GM12892 (cell line): Measurements from ENCODE around the gene SLC30A10.
"Not testable (repeated sequence)": the region's sequence is repeated elsewhere in the genome, so short reads cannot be mapped to it uniquely, and the experiment has no call there.

ENCODE experiments used
- DNase-seq: peaks from one replicate; pipeline ENCODE4 v3.0.0; 2011; ENCODE audit not compliant: insufficient read length
- FAIRE-seq: peaks from 2 replicates; lab custom pipeline; 2011; peaks lifted over from hg19 to GRCh38; lab: Jason Lieb, UNC
- POLR2A ChIP-seq: IDR thresholded peaks from 2 replicates; pipeline ENCODE4 v1.6.1; 2011; ENCODE audit warnings: low read depth, low read length, control low read depth
- POLR2AphosphoS5 ChIP-seq: IDR thresholded peaks from 2 replicates; pipeline ENCODE4 v1.6.1; 2011; ENCODE audit warnings: low read depth, low read length, control low read depth
- TAF1 ChIP-seq: IDR thresholded peaks from 2 replicates; pipeline ENCODE4 v1.6.1; 2011; ENCODE audit warnings: low read depth, mild to moderate bottlenecking, control low read depth, low read length, borderline replicate concordance

The SLC30A10 gene

GRCh38 chr1:219917281-219917680 is 11.1 kb downstream of the SLC30A10 start:
- FAIRE-seq: no peak
- TF ChIP-seq POLR2A (no peak), POLR2AphosphoS5 (no peak), TAF1 (no peak)

GRCh38 chr1:219916257-219916656 is 12.1 kb downstream of the SLC30A10 start:
- no peak for TF ChIP-seq POLR2AphosphoS5
- TF ChIP-seq TAF1: no peak
- no peak for TF ChIP-seq POLR2A
- DNase-seq (no peak), FAIRE-seq (no peak)

More at GRCh38 chr1:219917281-219917680, 11.1 kb downstream of the SLC30A10 start:
- no peak for DNase-seq

GRCh38 chr1:219913005-219913770 is 15.2 kb downstream of the SLC30A10 start:
- no peak for FAIRE-seq
- TF ChIP-seq POLR2AphosphoS5: no peak
- TF ChIP-seq POLR2A: no peak
- TF ChIP-seq TAF1: no peak
- DNase-seq: no peak

GRCh38 chr1:219910716-219911115 is 17.6 kb downstream of the SLC30A10 start:
- DNase-seq: no peak
- no peak for TF ChIP-seq TAF1
- no peak for TF ChIP-seq POLR2AphosphoS5
- no peak for TF ChIP-seq POLR2A
- FAIRE-seq: no peak

GRCh38 chr1:219909476-219909875 is 18.9 kb downstream of the SLC30A10 start:
- no peak for TF ChIP-seq POLR2AphosphoS5
- TF ChIP-seq POLR2A: no peak
- TF ChIP-seq TAF1: no peak
- DNase-seq: no peak
- no peak for FAIRE-seq

DNA sequence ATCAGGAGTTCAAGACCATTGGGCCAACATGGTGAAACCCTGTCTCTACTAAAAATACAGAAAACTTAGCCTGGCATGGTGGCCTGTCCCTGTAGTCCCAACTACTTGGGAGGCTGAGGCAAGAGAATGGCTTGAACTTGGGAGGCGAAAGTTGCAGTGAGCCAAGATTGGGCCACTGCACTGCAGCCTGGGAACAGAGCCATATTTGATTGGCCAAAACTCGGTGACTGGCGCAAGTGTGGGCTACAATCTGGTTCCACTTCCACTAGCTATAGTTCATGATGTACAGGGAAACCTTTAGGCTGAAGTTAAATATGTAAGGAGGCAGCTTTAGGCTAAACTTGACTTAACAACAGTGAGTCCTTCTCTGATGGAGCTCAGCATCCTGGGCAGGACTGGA is 20.2 kb downstream of the SLC30A10 start:
- FAIRE-seq (no peak), DNase-seq (no peak)
- TF ChIP-seq POLR2A (no peak), POLR2AphosphoS5 (no peak), TAF1 (no peak)

GRCh38 chr1:219907772-219908070 is 20.6 kb downstream of the SLC30A10 start:
- DNase-seq (no peak), FAIRE-seq (no peak)
- TF ChIP-seq POLR2AphosphoS5 (no peak), POLR2A (no peak), TAF1 (no peak)

GRCh38 chr1:219906924-219907771 is 21.2 kb downstream of the SLC30A10 start:
- no peak for FAIRE-seq
- DNase-seq: no peak
- TF ChIP-seq POLR2A: no peak
- TF ChIP-seq POLR2AphosphoS5: no peak
- TF ChIP-seq TAF1: no peak

- not testable (repeated sequence) for FAIRE-seq, DNase-seq
Measured at GRCh38 chr1:219906565-219906923, 21.8 kb downstream of the SLC30A10 start.

- FAIRE-seq (no peak), DNase-seq (no peak)
- TF ChIP-seq POLR2AphosphoS5: no peak
- TF ChIP-seq TAF1: no peak
- no peak for TF ChIP-seq POLR2A
Measured at GRCh38 chr1:219905524-219905923, 22.8 kb downstream of the SLC30A10 start.

DNA sequence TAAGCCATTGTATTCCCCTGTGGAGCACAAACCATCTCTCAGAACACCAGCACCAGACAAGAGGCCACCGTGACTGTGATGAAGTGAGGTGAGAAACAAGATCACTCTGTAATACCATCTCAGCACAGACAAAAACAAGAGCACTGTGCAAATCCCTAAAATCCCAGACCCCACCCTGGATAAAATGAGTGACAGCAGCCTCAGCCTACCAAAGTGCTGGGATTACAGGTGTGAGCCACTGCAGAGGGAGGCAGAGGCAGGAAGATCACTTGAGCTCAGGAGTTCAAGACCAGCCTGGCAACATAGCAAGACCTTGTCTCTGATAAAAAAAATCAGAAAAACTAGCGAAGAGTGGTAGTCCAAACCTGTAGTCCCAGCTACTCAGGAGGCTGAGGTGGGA is 23.4 kb downstream of the SLC30A10 start:
- DNase-seq (no peak), FAIRE-seq (no peak)
- no peak for TF ChIP-seq TAF1
- no peak for TF ChIP-seq POLR2A
- no peak for TF ChIP-seq POLR2AphosphoS5
